Stimulated activated CD8-positive, alpha-beta memory T cell treated with anti-CD3 and anti-CD28 coated beads, Interleukin-4, amount 100 ng/mL, for 1 hour (primary cell): ENCODE results near the gene SSRP1.
A peak's percentile ranks its signal among the peaks of the same experiment; 100 is the strongest.

Experiments used
- DNase-seq, 2 donors: peaks; one replicate each; pipeline ENCODE4 v3.0.0-alpha.2; 2020; ENCODE audit warnings: low read depth in 2 of 2, low spot score in 1 of 2

The SSRP1 gene

GRCh38 chr11:57359896-57360690, 24.4 kb upstream of the SSRP1 start:
- no peak for DNase-seq

DNA sequence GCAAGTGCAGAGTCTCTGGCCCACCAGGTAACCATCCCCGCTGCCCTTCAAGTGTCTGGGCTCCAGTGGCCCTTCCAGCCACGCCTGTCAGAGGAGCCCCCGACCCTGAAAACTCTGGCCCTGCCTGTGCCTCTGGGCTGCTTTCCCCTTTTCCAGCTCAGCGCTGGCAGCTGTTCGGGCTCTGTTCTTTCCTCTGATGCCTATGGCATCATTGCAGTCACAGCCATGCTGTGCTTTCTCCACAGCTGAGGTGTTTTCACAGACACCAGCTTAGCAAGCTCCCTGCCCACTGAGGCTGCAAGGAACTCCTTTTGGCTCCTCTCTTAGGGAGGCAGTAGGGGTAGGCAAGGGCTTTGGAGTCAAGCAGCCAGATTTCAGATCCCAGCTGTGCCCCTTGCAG, 23.7 kb upstream of the SSRP1 start:
- DNase-seq = no peak

GRCh38 chr11:57358991-57359390, 23.3 kb upstream of the SSRP1 start:
- no peak for DNase-seq

- no peak for DNase-seq
Measured at GRCh38 chr11:57358543-57358961, 22.9 kb upstream of the SSRP1 start.

DNA sequence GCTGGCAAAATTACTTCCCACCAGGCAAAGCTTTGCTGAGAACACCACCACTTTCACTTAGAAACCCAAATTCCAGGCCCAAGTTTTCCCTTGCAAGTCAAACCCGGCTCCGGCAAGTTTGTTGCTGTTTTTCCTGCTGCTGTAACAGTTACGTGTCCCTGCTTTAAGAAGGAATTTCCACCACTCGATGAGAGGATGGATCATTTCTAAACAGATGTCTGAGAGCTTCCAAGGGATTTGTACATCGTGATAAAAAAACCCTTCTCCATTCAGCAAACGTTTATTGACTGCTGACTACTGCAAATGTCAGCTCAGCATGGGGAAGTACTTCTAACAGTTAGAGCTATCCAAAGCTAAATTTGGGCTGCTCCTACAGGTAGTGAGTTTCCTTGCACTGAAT, 22.2 kb upstream of the SSRP1 start:
- no peak for DNase-seq

DNA sequence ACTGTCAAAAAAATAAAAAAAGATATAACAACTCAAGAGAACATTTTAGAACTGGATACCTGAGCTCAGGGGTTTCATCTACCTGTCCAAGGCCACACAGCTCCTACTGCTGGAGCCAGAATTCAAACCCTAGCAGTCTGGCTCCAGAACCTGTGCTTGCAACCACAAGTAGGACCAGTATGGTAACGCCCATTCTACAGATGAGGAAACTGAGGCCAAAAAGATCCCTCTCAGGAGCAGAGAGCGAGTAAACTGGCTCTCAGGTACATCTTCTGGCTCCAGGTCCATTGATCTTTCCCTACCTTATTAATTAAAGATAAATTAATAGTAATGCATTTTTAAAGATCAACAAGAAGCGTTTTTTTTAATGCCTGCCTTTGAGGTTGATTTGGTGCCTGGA, 21.6 kb upstream of the SSRP1 start:
- DNase-seq = no peak

DNA sequence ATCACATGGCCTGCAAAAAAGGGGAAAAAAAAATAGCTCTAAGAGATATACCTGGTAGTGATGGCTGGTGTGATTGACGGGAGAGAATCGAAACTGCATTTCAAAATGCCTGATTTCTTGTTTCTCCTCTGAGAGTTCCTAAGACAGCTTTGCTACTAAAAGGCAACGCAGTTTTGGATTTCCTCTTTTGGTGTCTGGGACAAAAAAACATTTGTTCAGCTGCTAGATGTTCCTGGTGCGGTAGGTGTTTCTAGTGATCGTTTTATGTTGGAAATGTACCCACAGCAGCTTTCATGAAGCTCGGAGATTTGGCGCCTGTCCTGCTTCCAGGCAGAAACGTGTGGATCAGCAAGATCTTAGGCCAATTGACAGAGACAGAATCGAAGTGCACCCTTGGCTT, 20.6 kb upstream of the SSRP1 start:
- no peak for DNase-seq

DNA sequence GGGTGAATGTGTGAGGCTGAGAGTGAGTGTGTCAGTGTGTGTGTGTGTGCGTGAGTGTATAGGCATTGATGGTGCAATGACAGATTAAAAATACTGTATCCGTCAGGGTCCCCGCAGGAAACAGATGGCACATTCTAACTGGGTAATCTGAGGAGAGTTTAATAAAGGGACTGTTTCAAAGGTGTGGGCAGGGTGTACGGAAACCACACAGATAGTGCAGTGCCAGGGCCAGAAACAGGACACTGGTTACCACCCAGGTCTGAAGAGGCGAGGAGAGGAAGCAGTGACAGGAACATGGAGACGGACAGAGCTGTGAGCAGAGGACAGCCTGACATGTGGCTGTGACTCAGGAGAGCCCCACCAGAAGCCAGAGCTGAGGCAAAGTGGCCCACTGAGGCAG, 19.0 kb upstream of the SSRP1 start:
- no peak for DNase-seq

GRCh38 chr11:57353852-57354251, 18.2 kb upstream of the SSRP1 start:
- DNase-seq = no peak

GRCh38 chr11:57353446-57353845, 17.8 kb upstream of the SSRP1 start:
- no peak for DNase-seq

DNA sequence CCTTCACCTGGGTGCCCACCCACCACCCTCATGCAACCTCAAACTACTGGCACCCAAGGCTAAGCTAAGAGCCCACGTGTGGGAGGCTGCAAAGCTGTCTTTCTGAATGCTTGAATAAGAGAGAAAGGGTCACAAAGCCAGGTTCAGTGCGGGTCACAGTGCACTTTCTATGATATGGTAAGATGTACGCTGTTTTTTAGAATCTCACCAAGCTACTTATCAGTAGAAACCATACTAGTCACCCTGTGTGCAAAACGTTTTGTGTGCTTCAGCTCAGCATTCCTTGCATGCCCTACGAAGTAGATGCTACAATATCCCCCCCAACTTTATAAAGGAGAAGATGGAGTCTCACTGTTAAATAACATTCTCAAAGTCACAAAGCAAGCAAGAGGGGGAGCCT, 17.3 kb upstream of the SSRP1 start:
- no peak for DNase-seq

DNA sequence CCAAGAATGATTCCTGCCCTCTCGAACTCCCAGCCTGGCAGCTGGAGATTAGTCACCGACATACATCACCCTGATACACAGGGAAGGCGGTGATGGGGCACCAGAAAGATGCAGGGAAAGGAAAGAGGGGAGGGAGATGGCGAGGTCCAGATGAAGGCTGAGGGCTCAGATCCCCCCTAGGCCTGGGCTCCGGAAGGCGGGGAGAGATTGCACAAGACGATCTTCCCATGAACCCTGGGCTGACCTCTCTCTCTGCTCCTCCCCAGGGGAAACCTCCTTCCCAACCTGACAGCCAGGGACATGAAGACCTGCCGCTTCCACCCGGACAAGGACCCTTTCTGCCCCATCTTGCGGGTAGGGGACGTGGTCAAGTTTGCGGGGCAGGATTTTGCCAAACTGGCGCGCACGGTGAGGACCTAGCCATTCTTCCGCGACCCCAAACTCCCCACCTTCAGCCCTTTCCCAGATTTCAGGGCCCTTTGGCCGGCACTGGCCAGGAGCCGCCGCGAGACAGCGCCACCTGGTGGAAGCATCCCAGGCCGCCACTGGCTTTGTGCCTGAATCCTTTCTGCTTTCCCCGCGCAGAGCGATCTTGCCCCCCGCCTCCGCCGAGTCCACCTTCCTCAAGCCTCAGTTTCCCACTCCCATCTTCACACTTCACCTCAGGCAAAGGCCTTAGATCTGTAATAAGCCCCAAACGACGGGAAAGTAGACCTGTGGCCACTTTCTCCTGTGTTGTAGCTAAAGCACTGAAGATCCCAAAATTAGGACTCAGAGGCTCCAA, 14.0 kb upstream of the SSRP1 start:
- DNase-seq = peak; percentile 38 to 42

DNA sequence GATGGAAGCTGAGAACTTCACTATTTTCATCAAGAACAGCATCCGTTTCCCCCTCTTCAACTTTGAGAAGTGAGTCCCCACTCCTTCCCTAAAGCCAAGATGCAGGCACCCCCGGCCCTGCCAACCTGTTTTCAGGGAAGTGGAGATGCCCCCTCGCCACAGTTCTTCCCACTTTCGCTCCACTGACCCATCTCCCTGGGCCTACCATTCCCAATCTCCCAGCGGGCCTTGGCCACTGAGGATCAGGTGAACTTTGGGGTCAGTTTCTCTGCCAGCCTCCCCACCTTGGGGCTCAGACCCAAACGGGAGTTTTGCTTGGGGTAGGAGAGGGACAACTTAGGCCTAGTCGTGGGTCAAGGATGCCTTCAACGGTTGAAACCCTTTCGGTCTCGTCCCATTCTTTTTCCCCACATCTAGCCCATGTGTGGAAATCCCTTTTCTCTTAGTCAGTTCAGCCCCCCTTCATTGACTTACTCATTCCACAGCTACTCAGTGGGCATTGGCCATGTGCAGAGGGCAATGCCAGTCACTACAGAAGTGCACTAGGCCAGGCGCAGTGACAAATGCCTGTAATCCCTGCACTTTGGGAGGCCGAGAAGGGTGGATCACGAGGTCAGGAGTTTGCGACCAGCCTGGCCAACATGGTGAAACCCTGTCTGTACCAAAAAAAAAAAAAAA, 13.1 kb upstream of the SSRP1 start:
- no peak for DNase-seq

- no peak for DNase-seq
Measured at GRCh38 chr11:57348052-57348451, 12.4 kb upstream of the SSRP1 start.

DNA sequence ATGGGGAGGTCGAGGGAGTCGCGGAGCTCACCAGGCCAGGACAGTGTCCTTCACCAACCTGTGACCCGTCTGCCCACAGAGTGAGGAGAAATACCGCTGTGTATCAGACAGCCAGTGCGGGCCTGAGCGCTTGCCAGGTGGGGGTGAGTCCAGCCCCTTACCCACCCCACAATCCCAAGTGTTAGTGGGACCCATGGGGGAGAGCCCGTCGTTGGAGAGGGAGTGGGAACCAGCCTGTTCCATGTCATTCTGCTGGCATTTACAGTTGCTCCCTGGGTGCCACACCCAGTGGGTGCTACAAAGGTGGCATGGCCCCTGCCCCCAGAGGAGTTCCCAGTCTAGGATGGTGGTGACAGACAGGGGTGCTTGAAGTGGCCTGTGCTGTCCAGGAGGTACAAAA, 11.6 kb upstream of the SSRP1 start:
- DNase-seq = no peak

- peak in 1 of 2 donors; percentile 38 for DNase-seq
Measured at GRCh38 chr11:57345555-57346211, 10.0 kb upstream of the SSRP1 start.

DNA sequence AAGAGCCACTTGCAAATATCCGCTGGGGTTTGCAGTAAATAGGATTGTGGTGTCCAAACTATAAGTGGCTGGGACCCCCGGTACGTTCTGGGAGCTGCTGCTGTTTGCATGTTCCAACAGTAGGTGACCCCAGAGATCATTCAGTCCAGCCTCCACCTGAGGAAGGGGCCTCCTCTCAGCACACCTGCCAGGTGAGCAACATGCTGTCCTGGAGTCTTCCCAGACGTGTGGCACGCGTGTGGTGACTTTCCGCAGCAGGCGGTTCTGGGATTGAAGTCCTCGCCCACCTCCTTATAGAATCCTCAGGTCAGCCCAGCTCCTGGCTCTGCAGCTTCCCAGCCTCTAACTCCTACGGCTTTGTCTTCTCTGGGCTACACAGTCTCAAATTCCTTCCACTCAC, 9.1 kb upstream of the SSRP1 start:
- DNase-seq = no peak

DNA sequence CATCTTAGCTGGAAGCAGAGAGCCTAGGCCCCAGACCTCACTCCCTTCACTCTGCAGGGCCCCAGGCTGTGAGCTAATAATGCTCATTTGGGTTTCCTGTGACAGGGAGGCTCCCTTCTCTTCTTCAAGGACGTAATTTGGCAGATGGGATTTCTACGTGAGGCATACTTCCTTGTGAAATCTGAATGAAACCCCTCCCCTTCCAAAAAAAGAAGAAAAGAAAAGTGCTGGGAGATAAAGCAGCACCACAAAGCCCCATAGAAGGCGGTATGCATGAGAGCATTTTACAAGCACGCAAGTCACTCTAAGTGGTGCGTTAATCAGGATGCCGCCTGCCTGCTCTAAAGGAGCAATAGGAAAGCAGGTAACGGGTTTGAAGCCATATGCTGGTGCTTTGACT, 8.1 kb upstream of the SSRP1 start:
- DNase-seq = no peak

DNA sequence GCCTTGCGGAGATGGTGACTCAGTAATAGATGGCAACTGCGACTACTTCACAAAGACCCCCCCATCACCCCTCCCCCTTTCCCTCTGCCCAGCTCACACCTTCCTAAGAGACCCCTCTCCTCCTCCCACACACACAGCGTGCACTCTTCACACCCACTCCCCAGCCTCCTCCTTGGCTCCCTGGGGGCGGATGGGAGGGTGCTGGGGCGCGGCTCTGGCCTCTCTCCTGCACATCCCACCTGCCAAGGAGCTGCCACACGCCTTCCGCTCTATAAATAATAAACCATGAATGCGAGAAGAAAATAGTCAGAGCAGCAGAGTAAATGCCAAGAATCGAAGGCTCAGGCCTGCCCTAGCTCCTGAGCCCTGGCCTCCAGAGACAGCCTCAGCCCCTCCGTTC, 7.0 kb upstream of the SSRP1 start:
- DNase-seq = no peak

DNA sequence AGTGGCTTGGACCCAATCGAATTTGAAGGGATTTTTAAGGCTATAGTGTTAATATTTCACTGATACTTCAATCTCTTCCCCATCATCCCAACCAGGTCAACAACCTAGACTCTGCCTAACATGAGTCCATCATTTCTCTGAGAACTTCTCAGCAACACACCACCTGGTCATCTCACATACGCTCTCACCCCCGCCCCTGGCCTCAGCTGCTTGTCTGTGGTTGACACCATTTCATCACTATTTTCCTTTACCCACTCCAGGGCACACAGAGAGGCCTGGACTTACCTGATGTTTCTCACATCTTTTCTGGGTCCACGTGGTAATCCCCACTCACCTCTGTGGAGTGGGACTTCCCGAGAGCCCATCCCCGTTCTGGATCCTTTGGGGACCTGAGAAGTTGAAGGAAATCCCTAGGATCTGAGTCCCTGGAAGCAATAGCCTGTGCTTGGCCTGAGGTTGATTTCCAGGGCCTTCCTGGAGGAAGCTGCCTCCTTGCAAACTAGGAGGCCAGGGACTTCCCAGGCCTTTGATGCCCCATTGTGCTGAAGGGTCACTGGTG, 5.6 kb upstream of the SSRP1 start:
- no peak for DNase-seq

- DNase-seq = no peak
Measured at GRCh38 chr11:57340039-57340615, 4.4 kb upstream of the SSRP1 start.
